Ovary (tissue), 10 donors: ENCODE results near the gene MRM2. TPM values are rescaled to one million over a fixed set of nuclear protein-coding genes. Genes with fewer than 3 reads are reported as not detected.

ENCODE experiments used
- DNase-seq, 5 donors: peaks; one replicate each; pipeline ENCODE4 v3.0.0-alpha.2; 2019 to 2020
- H3K27ac ChIP-seq, 2 donors: fragments of 200-600 bp; one replicate each; pipeline versions ENCODE4 v1.5.1 to v1.8.0; 2019 to 2022
- H3K27me3 ChIP-seq: fragments of 200-600 bp; one replicate; pipeline ENCODE4 v1.8.0; 2022
- H3K36me3 ChIP-seq: fragments of 200-600 bp; sonication (generic); one replicate; pipeline ENCODE4 v1.5.1; 2019
- H3K4me1 ChIP-seq: one replicate; pipeline ENCODE4 v1.8.1; 2013; ENCODE audit warnings: mild to moderate bottlenecking, moderate library complexity; ENCODE audit not compliant: insufficient read depth
- H3K4me3 ChIP-seq: fragments of 200-600 bp; sonication (generic); one replicate; pipeline ENCODE4 v1.5.1; 2017
- H3K9me3 ChIP-seq, 2 donors: fragments of 200-600 bp in 1 of 2; sonication (generic) in 1 of 2; one replicate each; pipeline versions ENCODE4 v1.5.1 to v1.8.1; 2013 to 2019; ENCODE audit warnings: mild to moderate bottlenecking in 1 of 2, moderate library complexity in 1 of 2
- EP300 ChIP-seq: sonication (generic); formaldehyde crosslinking; IDR thresholded peaks from one replicate; pipeline ENCODE4 v1.6.1; 2017; ENCODE audit warnings: antibody characterized with exemption
- POLR2A ChIP-seq: fragments of 450-650 bp; IDR thresholded peaks from one replicate; pipeline ENCODE4 v1.6.1; 2017; ENCODE audit warnings: antibody characterized with exemption, mild to moderate bottlenecking, moderate library complexity
- WGBS, 3 donors: extraction: QIAGEN DNeasy Blood & Tissue Kit in 1 of 3; methylation state at CpG; one replicate each; pipeline versions ENCODE4 v1.1.5 to v1.1.7; 2013 to 2017; 5-methylcytosine and 5-hydroxymethylcytosine counted together
- intact Hi-C, 4 donors: fragments of 100-400 bp; cut with DNase I; formaldehyde crosslinking; loops; one replicate each; pipeline versions ENCODE4 v1.11.0 to v1.15.1; 2022 to 2023
- long read RNA-seq, 3 donors: library from polyadenylated mRNA in 2 of 3; unstranded in 2 of 3; transcript quantifications; one replicate each; pipeline ENCODE4 v2.0.0 and lab custom pipeline, GENCODE V29; 2021 to 2026
- polyA plus RNA-seq, 2 donors: library from polyadenylated mRNA; stranded (reverse); fragments of 200-250 nt in 1 of 2; fragments of 350-450 nt in 1 of 2; fragmentation: Illumina TruSeq in 1 of 2; extraction: RNeasy Lipid Tissue Mini Kit (QIAGEN cat#74804) in 1 of 2; gene quantifications; one replicate each; pipeline ENCODE4 v1.2.3, GENCODE V29; 2013 to 2014
- total RNA-seq, 7 donors: library from RNA; depleted of rRNA in 2 of 7; stranded (reverse); fragments of >200 nt in 2 of 7; fragmentation: NEBNext Ultra II Directional in 3 of 7; extraction: Animal tissue kit (Norgen Biotek cat#: 25700) in 3 of 7; gene quantifications; one replicate each; pipeline versions ENCODE4 v1.1.0 to v1.2.4, GENCODE V29; 2016 to 2023
- TF ChIP-seq, protein P1 (sequence below), 3 donors: fragments of 450-650 bp in 2 of 3; fragments of 200-600 bp in 1 of 3; IDR thresholded peaks; one replicate each; pipeline versions ENCODE4 v1.5.1 to v1.8.0; 2016 to 2022; ENCODE audit warnings: antibody characterized with exemption in 3 of 3, mild to moderate bottlenecking in 1 of 3
- donor health status: DM: no; HTN: no; CAD: no; lungs with moderate emphysema.
- donor health status: DM: no; HTN: no; CAD: no.
- donor health status: Bipolar disorder and iron deficiency.
- donor health status: DM: yes; HTN: yes; CAD: no.
- donor health status: DM: no; HTN: no; CAD: no.
- donor health status: DM: yes; HTN: yes; CAD: no.

The MRM2 gene
- total RNA-seq (10 to 100 TPM; 12.6 to 28.5 (median 21.4) TPM), polyA plus RNA-seq (10 to 100 TPM; 18.4 to 26.0 TPM)
- long read RNA-seq, donor 1, transcript MRM2-201 (3 exons, 1,601 nt) = major isoform, 68 of 150 reads
- long read RNA-seq, donor 1, transcript MRM2-204 (3 exons, 1,819 nt) = minor isoform, 13 of 150 reads
- long read RNA-seq, donor 1, transcript MRM2-205 (4 exons, 2,511 nt) = minor isoform, 9 of 150 reads
- long read RNA-seq, donor 1, partial matches to known transcripts = 12 of 150 reads
- long read RNA-seq, donor 1, other reads (novel, unspliced or antisense) = 47 of 150 reads
- long read RNA-seq, donor 2, transcript MRM2-201 (3 exons, 1,601 nt) = major isoform, 9 of 20 reads
- long read RNA-seq, donor 2, partial matches to known transcripts = 0 of 20 reads
- long read RNA-seq, donor 2, other reads (novel, unspliced or antisense) = 8 of 20 reads
- long read RNA-seq, donor 3, transcript MRM2-201 (3 exons, 1,601 nt) = minor isoform, 8 of 39 reads
- long read RNA-seq, donor 3, transcript MRM2-205 (4 exons, 2,511 nt) = major isoform, 11 of 39 reads
- long read RNA-seq, donor 3, partial matches to known transcripts = 6 of 39 reads
- long read RNA-seq, donor 3, other reads (novel, unspliced or antisense) = 14 of 39 reads

DNA sequence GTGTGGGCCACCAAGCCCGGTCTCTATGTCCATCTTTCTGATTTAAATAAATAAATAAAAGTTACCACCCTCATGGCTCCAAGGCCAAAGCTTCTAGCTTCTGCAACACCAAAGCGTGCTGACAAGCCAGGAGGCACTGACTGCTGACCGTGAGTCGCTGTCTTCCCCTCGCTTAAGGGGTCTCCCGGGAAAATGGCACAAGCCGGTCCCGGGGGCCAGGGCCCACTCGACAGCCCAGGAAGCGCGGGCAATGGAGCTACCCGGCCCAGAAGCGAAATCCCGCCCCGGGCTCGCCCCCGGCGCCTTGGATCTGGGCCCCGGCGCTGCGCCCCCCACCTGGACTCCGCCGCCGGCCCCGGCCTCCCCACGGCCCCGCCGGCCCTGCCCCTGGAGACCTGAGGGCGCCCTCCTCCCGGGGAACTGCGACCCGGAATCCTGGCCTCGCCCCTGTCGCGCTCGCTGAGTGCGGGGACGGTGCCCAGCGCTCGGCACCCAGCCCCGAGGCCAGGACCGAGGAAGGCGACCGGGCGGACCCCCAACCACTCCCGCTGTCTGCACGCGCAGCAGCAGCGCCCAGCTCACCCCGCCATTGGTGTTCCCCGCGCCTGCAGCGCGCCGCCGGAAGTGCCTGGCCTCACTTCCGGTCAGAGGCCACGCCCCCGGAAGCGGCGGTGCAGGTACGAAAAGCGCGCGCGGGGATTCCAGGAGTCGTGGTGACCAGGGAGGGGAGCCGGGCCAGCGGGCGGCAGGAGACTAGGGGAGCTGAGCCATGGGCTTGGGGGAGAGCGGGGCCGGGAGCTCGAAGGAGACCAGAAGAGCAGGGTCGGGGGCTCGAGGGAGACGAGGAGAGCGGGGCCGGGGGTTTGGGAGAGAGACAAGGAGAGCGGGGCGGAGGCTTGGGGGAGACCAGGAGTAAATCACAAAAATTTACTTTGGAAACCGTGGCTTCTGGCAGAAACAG, at the start of gene MRM2, which contains the start of gene NUDT1:
Gene MRM2, minus strand, starts transcription at position 626 of the 961 bp plus-strand sequence. Its CDS starts 36 bp downstream, at position 590.
Gene NUDT1, plus strand, starts transcription at position 647 of the 961 bp plus-strand sequence. CDS start 2,349 bp downstream, outside the sequence.
- intact Hi-C loops = loop anchor here in 2 of 4 donors (10.0 kb wide), 1 partner anchor 113 kb away; the partner anchor contains the start of gene EIF3B (in 2 of the 2)
- Histone ChIP-seq H3K4me3 (peak within 1 kb of the TSS; percentile 92), H3K27ac (no peak within 1 kb of the TSS)

DNA sequence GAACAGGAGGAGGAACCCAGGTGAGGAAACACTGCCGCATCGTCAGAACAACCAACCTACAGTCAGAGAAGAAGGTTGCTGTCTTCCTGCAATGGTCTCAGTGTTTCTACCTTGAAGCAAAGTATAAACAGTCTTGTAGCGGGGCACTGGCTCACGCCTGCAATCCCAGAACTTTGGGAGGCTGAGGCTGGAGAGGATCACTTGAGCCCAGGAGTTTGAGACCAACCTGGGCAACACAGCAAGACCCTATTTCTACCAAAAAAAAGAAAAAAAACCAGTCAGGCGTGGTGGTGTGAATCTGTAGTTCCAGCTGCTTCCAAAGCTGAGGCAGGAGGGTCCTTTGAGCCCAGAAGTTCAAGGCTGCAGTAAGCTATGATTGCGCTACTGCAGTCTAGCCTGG, 48.9 kb upstream of the MRM2 start:
- Histone ChIP-seq H3K27me3 (no peaks in the 10 kb centered on the region), H3K27ac (no peak overlapping the region), H3K9me3 (no peaks in the 10 kb centered on the region), H3K36me3 (no peaks in the 10 kb centered on the region), H3K4me1 (peaks cover 3% of the 10 kb centered on the region), H3K4me3 (no peak overlapping the region)
- TF ChIP-seq EP300 (no peak), POLR2A (no peak)
- TF ChIP-seq, protein P1, sequence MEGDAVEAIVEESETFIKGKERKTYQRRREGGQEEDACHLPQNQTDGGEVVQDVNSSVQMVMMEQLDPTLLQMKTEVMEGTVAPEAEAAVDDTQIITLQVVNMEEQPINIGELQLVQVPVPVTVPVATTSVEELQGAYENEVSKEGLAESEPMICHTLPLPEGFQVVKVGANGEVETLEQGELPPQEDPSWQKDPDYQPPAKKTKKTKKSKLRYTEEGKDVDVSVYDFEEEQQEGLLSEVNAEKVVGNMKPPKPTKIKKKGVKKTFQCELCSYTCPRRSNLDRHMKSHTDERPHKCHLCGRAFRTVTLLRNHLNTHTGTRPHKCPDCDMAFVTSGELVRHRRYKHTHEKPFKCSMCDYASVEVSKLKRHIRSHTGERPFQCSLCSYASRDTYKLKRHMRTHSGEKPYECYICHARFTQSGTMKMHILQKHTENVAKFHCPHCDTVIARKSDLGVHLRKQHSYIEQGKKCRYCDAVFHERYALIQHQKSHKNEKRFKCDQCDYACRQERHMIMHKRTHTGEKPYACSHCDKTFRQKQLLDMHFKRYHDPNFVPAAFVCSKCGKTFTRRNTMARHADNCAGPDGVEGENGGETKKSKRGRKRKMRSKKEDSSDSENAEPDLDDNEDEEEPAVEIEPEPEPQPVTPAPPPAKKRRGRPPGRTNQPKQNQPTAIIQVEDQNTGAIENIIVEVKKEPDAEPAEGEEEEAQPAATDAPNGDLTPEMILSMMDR (IDR thresholded peaks at IDR 0.05) = no peak
- DNase-seq = no peak
- intact Hi-C loops = no loop called here
- WGBS, 3 donors = 88 to 95% (median 90%) methylated on average over 6 of the region's 6 CpGs

More for the DNA sequence above, at the start of gene MRM2, which contains the start of gene NUDT1:
- no peaks in the 10 kb centered on the region for H3K36me3 ChIP-seq
- H3K4me1 ChIP-seq = no peaks in the 10 kb centered on the region
- no peaks in the 10 kb centered on the region for H3K9me3 ChIP-seq
- peak; percentile 20 for TF ChIP-seq POLR2A
- no peak for TF ChIP-seq EP300
- DNase-seq = peak; percentile 77 to 91 (median 86)
- 1% methylated on average over 63 to 81 of the region's 81 CpGs for WGBS, 3 donors
- no peaks in the 10 kb centered on the region for H3K27me3 ChIP-seq

DNA sequence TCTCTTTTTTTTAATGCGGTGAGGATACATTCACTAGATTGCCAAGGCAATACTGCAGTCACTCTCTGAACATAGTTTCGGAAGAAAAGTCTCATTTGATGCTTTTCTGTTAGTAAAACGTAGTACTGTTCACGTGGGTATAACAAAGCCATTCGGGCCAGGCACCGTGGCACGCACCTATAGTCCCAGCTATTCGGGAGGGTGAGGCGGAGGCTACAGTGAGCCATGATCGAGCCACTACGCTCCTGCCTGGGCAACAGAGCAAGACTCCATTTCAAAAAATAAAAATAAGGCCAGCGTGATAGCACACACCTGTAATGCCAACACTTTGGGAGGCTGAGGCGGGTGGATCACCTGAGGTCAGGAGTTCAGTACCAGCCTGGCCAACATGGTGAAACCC, 47.6 kb upstream of the MRM2 start:
- no peaks in the 10 kb centered on the region for H3K36me3 ChIP-seq
- no peaks in the 10 kb centered on the region for H3K27me3 ChIP-seq
- H3K27ac ChIP-seq = no peak overlapping the region
- H3K9me3 ChIP-seq = no peaks in the 10 kb centered on the region
- DNase-seq = no peak
- WGBS, 3 donors = 56 to 66% (median 63%) methylated on average over 13 of the region's 13 CpGs
- intact Hi-C loops = no loop called here
- no peak overlapping the region for H3K4me3 ChIP-seq
- TF ChIP-seq POLR2A (no peak), EP300 (no peak)
- TF ChIP-seq, protein P1 (IDR thresholded peaks at IDR 0.05) = no peak
- peaks cover 3% of the 10 kb centered on the region for H3K4me1 ChIP-seq

DNA sequence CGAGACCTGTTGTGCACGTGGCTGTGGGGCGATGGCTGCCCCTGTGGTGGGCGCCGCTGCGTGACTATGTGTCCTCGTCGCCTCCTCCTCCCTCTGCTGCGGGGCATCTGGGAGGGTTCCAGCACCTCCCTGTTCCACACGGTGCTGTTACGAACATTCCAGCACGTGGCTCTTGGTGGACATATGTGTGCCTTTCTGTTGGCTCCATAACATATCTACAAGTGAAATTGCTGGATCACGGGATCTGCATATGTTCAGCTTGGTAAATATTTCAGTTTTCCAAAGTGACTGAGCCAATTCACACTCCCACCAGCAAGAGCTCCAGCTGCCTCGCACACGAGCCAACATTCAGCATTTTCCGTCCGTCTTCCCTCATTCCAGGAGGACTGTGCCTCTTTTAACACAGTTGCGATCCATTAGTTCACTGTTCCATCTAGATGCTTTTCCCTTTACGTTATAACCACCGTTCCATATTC, 47.1 kb upstream of the MRM2 start:
- H3K4me3 ChIP-seq = no peak overlapping the region
- no peaks in the 10 kb centered on the region for H3K9me3 ChIP-seq
- no peak for DNase-seq
- no peaks in the 10 kb centered on the region for H3K27me3 ChIP-seq
- no peaks in the 10 kb centered on the region for H3K36me3 ChIP-seq
- intact Hi-C loops = no loop called here
- TF ChIP-seq EP300 (no peak), POLR2A (no peak)
- TF ChIP-seq, protein P1 (IDR thresholded peaks at IDR 0.05) = no peak
- H3K27ac ChIP-seq = no peak overlapping the region
- peaks cover 3% of the 10 kb centered on the region for H3K4me1 ChIP-seq
- 15 to 23% (median 17%) methylated on average over 20 of the region's 20 CpGs for WGBS, 3 donors
